ENCODE results near the gene EIF4E2.
"Not testable (repeated sequence)": the region's sequence is repeated elsewhere in the genome, so short reads cannot be mapped to it uniquely, and the experiment has no call there.

The EIF4E2 gene

GRCh38 chr2:232522623-232523401 is 27.7 kb upstream of the EIF4E2 start:
- DNase-seq, result no peak

- no peak for DNase-seq
These were observed 27.1 kb upstream of the EIF4E2 start for GRCh38 chr2:232523402-232523681.

- no peak for DNase-seq
These were observed 26.5 kb upstream of the EIF4E2 start for GRCh38 chr2:232523682-232524597.

- no peak for DNase-seq
These were observed 25.7 kb upstream of the EIF4E2 start for GRCh38 chr2:232524771-232525170.

GRCh38 chr2:232525199-232525598 is 25.3 kb upstream of the EIF4E2 start:
- no peak for DNase-seq

GRCh38 chr2:232525791-232526371 is 24.6 kb upstream of the EIF4E2 start, which contains the start of gene CHRND:
CHRND (plus strand) TSS chr2:232526160; CDS start chr2:232526216, 56 bp downstream.
- DNase-seq, result no peak

- no peak for DNase-seq
These were observed 24.0 kb upstream of the EIF4E2 start for GRCh38 chr2:232526372-232526941.

- no peak for DNase-seq
These were observed 22.5 kb upstream of the EIF4E2 start for GRCh38 chr2:232527905-232528470.

GRCh38 chr2:232528746-232529460 is 21.6 kb upstream of the EIF4E2 start:
- no peak for DNase-seq

GRCh38 chr2:232529806-232530547 is 20.5 kb upstream of the EIF4E2 start:
- no peak for DNase-seq

GRCh38 chr2:232530626-232531260 is 19.7 kb upstream of the EIF4E2 start:
- no peak for DNase-seq

GRCh38 chr2:232532419-232532818 is 18.1 kb upstream of the EIF4E2 start:
- no peak for DNase-seq

GRCh38 chr2:232532821-232533220 is 17.7 kb upstream of the EIF4E2 start:
- DNase-seq, result not testable (repeated sequence)

- no peak for DNase-seq
These were observed 16.4 kb upstream of the EIF4E2 start for GRCh38 chr2:232533944-232534710.

GRCh38 chr2:232534940-232535651 is 15.4 kb upstream of the EIF4E2 start:
- DNase-seq, result no peak

- no peak for DNase-seq
These were observed 14.5 kb upstream of the EIF4E2 start for GRCh38 chr2:232535761-232536530.

- DNase-seq, result no peak
These were observed 13.4 kb upstream of the EIF4E2 start for GRCh38 chr2:232537079-232537478.

- DNase-seq, result no peak
These were observed 13.0 kb upstream of the EIF4E2 start for GRCh38 chr2:232537499-232537898.

- no peak for DNase-seq
These were observed 11.8 kb upstream of the EIF4E2 start for GRCh38 chr2:232538671-232539070.

All from effector CD4-positive, alpha-beta T cell (primary cell).